Measurements from ENCODE around the gene BEST4. TPM values are rescaled to one million over a fixed set of nuclear protein-coding genes. Genes with fewer than 3 reads are reported as not detected.

Gene BEST4
- total and polyA plus RNA-seq, 2 of the 13 experiments (the other 11 are each of a cell fraction or from before 2014, with no cell fraction given): 0.77 to 1.4 TPM

GRCh38 chr1:44808938-44809917 is 21.3 kb upstream of the BEST4 start (continued):
- TF ChIP-seq ZNF777 (CRISPR knock-in tag; IDR thresholded peaks at IDR 0.05) (no peak), ZNF709 (CRISPR knock-in tag; IDR thresholded peaks at IDR 0.05) (no peak), PREB (CRISPR knock-in tag; IDR thresholded peaks at IDR 0.05) (no peak), ZNF382 (CRISPR knock-in tag; IDR thresholded peaks at IDR 0.05; ENCODE audit: borderline replicate concordance) (no peak), TBX3 (IDR thresholded peaks at IDR 0.05; ENCODE audit: borderline replicate concordance) (no peak), ZNF891 (CRISPR knock-in tag; IDR thresholded peaks at IDR 0.05) (no peak), KLF9 (CRISPR knock-in tag; IDR thresholded peaks at IDR 0.05; ENCODE audit: low read depth) (no peak), HNF4A (CRISPR knock-in tag; IDR thresholded peaks at IDR 0.05) (peak; percentile 78), ZNF160 (CRISPR knock-in tag; IDR thresholded peaks at IDR 0.05) (no peak), STAT6 (CRISPR knock-in tag; IDR thresholded peaks at IDR 0.05; ENCODE audit: borderline replicate concordance) (no peak), ISL2 (CRISPR knock-in tag; IDR thresholded peaks at IDR 0.05) (peak; percentile 10; the same call in 1 of the 2 replicates), HOXA9 (CRISPR knock-in tag; IDR thresholded peaks at IDR 0.05; ENCODE audit: borderline replicate concordance) (no peak), SOX5 (CRISPR knock-in tag; IDR thresholded peaks at IDR 0.05; ENCODE audit: borderline replicate concordance) (no peak), ZNF18 (CRISPR knock-in tag; IDR thresholded peaks at IDR 0.05; ENCODE audit: insufficient replicate concordance) (no peak), TBX2 (CRISPR knock-in tag; IDR thresholded peaks at IDR 0.05; ENCODE audit: borderline replicate concordance) (peak; percentile 46), ZNF264 (CRISPR knock-in tag; IDR thresholded peaks at IDR 0.05) (peak; percentile 17; the same call in 1 of the 2 replicates), HNRNPK (IDR thresholded peaks at IDR 0.05; ENCODE audit: low read depth, low read length, poor library complexity, severe bottlenecking) (no peak), ZBTB2 (CRISPR knock-in tag; IDR thresholded peaks at IDR 0.05; ENCODE audit: low read depth) (no peak), ZNF883 (CRISPR knock-in tag; IDR thresholded peaks at IDR 0.05; ENCODE audit: not compliant biosample characterization) (no peak), THAP8 (CRISPR knock-in tag; IDR thresholded peaks at IDR 0.05; ENCODE audit: borderline replicate concordance) (no peak), KLF16 (CRISPR knock-in tag; IDR thresholded peaks at IDR 0.05) (no peak)

Measured in HepG2 (cell line).